ENCODE measurements around the gene HOXB3.

- no peak for TF ChIP-seq CTCF (IDR thresholded peaks at IDR 0.05)
- no peak for TF ChIP-seq POLR2AphosphoS5 (IDR thresholded peaks at IDR 0.05)
Observed at GRCh38 chr17:48627623-48628521, 37.8 kb upstream of the HOXB3 start.

Data from prostate gland (tissue), 2 donors.